GM19452 (cell line): ENCODE measurements around the gene NBEAL2.
A peak's percentile ranks its signal among the peaks of the same experiment; 100 is the strongest.

Source experiments
- ATAC-seq: cut with Tn5 transposase; IDR thresholded peaks from one replicate; pipeline ENCODE4 v1.9.1; 2021; ENCODE audit not compliant: unreplicated experiment

The NBEAL2 gene

GRCh38 chr3:46984591-46985459 is 5.4 kb downstream of the NBEAL2 start:
- ATAC-seq: no peak

GRCh38 chr3:46985588-46985987 is 6.1 kb downstream of the NBEAL2 start:
- ATAC-seq: no peak

DNA sequence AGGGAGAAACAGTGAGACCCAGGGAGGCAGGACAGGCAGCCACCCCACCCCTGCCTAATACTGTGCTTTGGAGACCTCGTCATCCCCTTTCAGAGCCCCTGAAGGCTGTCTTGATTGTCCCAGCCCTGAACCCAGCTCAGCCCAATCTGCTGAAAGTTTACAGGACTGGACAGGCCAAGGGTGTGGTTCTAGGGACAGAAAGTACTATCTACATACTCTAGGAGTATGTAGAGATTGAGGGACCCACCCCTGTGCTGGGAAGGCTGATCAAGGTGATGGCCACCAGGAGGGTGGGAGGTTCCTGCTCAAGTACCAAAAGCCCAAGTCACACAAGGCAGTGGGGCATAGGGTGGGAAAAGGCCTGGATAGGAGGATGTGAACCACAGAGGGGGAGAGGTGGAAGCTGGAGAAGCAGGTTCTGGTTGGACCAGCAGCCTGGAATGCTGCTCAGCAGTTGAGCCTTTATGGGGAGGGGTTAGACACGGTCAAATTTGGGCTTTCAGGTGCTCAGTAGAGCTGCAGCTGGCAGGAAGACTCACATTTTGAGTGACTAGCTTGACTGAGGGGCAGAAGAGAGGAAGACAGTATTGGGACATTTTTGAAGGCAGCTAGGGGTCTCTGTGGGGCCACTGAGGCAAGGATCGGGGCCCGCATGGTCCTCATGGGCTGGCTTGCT is 6.7 kb downstream of the NBEAL2 start:
- no peak for ATAC-seq

DNA sequence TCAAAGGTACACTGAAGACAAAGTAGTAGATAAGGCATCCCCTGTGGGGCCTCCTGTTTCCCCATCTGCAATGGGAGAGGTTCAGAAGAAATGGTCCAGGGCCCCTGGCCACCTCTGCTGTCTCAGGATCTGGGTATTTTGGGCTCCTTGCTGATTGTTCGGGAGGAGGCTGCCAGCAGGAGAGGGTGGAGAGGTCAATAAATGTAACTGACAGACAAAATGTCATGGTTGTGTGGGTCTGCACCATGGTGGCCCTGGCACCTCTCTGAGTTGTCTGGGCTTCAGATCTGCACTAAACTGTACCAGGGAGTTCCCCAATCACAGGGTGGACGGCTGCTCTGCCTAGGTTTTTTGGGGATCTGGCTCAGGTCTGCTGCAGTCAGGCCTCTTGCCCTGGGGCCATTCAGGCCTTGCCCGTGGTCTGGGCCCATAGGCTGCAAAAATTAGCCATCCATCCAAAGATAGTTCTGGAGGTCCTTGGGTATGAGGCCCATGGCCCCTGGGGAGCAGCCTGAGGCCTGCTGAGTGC is 7.4 kb downstream of the NBEAL2 start:
- no peak for ATAC-seq

- no peak for ATAC-seq
Measured at GRCh38 chr3:46987319-46987742, 7.9 kb downstream of the NBEAL2 start.

DNA sequence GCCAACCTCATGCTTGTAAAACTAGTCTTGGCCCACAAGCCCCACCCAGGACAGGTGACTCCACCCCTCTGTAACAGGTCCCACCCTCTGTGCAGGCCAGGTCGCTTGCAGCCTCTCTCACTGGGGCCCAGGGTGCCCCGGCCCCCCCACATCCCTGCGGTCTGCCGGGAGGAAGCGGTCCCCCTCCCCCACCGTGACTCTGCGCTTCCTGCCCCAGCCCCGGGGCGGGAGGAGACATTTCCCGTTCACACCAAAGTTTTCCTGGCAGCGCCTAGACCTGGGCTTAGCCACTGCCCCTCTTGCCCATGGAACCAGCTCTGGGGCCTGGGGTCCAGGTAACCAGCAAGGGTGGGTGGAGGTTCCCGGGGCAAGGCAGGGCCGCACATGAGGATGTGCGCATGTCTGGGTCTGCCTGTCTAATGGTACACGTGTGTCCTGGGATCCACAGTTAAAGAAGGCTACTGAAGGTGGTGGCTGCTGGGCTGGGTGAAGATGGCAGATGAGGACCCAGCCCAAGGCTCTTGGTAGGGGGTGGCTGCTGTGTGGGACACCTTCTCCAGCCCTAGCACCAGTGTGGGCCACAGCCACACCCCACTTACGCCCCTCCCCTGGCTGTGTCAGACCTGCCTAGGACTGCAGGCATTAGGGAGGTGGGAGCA is 8.4 kb downstream of the NBEAL2 start:
- ATAC-seq: peak; percentile 79

- ATAC-seq: no peak
Measured at GRCh38 chr3:46988616-46989015, 9.2 kb downstream of the NBEAL2 start.

DNA sequence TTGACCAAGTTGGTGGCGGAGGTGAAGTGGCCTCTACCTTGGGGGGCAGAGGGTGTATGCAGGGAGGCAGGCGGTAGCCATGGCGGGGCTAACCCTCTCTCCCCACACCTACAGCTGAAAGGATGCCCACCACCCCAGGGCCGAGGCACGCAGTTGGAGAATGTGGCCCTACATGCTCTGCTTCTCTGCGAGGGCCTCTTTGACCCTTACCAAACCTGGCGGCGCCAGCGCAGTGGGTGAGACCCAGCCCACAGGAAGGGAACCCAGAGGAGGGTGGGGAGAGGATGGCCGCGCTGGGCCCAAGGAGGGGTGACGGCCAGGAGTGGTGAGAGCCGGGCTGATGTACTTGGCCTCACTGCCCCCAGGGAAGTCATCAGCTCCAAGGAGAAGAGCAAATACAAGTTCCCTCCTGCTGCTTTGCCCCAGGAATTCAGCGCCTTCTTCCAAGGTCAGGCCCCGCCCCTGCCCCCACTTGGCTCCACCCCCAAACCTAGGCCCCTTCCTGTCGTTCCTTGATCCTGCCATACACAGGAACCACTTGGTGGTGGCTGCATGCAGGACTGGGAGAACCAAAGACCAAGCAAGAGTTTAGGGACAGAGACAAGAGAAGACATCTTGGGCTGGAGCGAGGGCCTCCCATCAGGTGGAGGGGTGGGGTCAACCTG is 9.8 kb downstream of the NBEAL2 start:
- no peak for ATAC-seq

DNA sequence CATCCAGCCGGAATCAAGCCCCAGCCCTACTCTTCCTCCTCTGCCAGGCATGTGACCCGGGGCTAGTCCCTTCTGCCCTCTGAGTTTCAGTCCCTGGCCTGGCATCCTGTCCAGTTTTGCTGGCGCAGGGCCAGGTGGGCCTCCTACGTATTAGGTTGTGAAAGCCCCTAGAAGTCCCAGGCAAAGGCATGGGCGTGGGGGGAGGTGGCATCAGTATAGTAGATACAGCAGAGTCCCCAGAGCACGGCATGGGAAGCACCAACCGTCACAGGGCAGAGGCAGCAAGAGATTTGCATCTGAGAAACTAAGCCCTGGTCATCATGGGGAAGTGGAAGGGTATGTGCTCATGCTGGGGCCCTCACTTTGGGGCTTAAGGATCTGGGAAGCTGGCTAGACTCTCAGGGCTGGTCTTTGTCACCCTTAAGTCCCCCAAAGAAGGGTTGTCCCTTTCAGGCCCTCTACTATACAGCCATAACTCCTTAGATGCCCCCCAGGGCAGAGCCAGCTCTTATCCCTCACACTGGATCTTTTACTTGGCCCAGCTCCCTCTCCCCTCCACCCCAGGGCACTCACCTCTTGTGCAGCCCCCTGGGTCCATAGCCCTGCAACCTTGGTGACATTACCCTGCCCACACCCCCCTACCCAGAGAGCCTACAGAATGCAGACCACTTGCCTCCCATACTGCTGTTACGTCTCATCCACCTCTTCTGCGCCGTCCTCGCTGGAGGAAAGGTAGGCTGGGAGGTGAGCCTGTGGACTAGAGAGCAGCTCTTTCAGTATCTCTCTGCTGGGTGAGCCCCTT is 11.3 kb downstream of the NBEAL2 start:
- peak; percentile 36 for ATAC-seq

DNA sequence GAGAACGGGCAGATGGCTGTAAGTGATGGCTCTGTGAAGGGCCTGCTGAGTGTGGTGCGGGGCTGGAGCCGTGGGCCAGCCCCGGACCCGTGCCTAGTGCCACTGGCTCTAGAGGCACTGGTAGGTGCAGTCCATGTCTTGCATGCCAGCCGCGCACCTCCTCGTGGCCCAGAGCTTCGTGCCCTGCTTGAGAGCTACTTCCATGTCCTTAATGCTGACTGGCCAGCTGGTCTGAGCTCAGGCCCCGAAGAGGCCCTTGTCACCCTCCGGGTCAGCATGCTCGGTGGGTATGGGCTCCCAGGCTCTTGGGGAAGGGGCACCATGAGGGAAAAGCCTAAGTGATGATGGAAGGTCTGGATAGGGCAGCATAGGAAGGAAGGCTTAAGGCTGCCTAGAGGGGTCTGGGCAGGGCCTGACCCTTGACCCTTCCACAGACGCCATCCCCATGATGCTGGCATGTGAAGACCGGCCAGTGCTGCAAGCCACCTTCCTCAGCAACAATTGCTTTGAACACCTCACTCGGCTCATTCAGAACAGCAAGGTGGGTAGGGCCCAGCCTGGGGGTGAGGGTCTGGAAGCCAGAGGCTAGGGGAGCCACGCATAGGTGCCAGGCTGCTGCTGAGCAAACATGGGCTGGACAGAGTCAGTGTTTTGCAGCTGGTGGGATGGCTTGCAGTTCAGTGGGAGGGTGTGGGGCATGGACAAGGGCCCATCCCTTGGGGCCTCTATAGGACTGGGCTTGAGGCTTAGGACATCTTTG is 12.1 kb downstream of the NBEAL2 start:
- ATAC-seq: no peak

DNA sequence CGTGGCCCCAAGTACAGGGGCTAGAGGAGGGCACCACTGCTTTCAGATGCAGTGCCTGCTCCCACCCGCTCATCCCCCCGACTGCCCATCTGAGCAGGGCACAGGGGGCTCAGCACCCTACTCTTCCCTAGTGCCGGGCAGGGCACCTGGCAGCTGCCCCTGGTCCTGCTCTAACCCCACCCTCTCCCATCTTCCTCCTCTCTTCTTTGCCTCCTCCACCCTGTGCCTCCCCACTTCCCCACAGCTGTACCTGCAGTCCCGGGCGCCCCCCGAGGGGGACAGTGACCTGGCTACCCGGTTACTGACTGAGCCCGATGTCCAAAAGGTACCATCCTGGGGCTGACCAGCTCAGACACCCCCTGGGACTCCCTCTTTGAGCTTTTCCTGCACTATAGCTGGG is 12.8 kb downstream of the NBEAL2 start:
- no peak for ATAC-seq

DNA sequence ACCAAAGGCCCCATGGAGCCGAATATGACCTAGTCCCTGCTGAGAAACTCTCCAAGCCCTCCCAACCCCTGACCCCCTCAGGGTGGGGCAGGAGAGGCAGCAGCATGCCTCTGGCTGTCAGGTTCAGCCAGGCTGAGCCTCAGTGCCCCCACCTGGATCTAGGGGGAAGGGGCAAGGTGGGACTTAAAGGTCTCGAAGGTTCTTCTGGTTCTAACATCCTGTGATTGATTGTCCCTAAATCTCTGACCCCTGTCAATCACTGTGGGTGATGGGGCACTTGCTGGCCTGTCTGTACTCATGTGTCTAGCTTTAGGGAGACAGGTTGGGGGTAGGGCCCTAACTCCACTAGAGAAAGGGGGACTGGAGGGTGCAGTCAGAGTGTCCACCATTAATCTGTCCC is 13.8 kb downstream of the NBEAL2 start:
- no peak for ATAC-seq

DNA sequence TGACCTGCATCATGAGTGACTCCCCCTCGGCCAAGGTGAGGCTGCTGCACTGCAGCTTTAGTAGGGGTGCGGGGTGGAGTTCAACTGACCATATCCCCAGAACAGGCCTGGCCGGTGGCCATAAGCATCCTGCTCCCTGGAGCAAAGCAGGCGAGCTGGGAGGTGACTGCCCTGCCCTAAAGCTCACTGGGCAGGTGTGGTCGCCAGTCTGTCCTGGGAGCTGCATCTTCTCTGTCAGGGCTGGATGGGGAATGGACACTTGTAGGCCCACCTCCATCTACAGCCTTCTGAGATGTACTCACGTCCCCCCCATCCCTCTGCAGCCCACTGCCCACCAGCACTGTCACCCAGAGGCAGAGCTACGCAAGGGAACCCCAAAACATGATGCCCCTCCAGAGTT is 14.5 kb downstream of the NBEAL2 start:
- ATAC-seq: no peak

DNA sequence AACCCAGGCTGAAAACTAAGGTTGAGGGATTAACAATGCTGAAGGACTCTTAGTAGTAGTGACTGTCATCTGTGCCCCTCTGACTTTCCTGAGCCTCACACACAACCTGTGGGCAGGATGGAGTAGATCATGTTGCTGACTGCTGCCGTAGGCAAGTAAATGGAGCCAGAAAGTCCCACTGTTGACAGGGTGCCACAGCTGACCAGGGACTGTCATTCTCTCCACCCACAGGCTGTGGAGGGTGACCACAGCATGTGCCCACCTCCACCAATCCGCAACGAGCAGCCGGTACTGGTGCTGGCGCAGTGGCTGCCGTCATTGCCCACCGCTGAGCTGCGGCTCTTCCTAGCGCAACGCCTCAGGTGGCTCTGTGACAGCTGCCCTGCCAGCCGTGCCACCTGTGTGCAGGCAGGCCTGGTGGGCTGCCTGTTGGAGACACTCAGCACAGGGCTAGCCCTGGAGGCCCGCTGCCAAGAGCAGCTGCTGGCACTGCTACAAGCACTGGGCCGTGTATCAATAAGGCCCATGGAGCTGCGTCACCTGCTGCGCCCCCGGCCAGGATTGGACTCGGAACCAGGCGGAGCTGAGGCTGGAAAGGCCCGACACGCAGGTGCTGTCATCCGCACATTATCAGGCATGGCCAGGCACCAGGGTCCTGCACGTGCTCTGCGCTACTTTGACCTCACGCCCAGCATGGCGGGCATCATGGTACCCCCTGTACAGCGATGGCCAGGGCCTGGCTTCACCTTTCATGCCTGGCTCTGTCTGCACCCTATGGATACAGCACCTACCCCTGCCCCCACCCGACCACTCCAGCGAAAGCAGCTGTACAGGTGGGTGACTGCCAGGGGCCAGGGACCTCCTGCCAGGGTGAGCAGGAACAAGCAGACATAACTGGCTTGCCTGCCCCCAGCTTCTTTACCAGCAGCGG is 15.6 kb downstream of the NBEAL2 start:
- no peak for ATAC-seq

- ATAC-seq: no peak
Measured at GRCh38 chr3:46995901-46996562, 16.6 kb downstream of the NBEAL2 start.

DNA sequence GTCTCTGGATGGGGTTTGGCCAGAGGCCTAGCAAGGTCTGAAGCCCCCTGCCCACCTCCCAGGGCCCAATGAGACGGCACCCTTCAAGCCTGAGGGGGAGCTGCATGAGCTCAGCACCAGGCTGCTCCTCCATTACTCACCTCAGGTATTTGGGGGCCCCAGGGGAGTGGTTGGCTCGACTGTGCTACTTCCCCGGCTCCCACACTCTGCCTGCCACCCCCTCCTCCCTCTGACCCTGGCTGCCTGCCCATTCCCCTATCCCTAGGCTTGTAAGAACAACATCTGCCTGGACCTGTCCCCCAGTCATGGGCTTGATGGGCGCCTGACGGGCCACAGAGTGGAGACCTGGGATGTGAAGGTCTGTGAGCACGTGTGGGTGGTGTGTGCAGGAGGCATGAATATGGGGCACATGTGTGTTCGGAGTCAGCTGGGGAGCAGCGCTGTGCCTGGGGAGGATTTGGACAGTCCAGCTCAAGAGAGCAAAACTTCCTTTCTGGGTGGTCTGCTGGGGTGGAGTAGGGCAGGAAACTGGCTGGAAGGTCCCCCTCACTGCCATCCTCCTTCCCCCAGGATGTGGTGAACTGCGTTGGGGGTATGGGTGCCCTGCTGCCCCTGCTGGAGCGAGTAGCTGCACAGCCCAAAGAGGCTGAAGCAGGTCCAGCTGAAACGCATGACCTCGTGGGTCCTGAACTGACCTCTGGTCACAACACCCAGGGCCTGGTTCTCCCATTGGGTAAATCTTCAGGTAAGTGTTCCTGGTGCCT is 17.4 kb downstream of the NBEAL2 start:
- no peak for ATAC-seq

- ATAC-seq: no peak
Measured at GRCh38 chr3:46997453-46998091, 18.1 kb downstream of the NBEAL2 start.
